PC-3 (cell line): Measurements from ENCODE around the gene WBP2NL. TPM values are rescaled to one million over a fixed set of nuclear protein-coding genes. Genes with fewer than 3 reads are reported as not detected.

Experiments
- ATAC-seq: fragments of 200-7000 bp; cut with Tn5 transposase; 2 replicates; pipeline ENCODE4 v1.9.1; 2020; ENCODE audit warnings: mild to moderate bottlenecking, moderate library complexity
- BruUV-seq: library from RNA; stranded (reverse); fragments of 400-500 nt; replicated peaks from 2 replicates; lab custom pipeline; 2021; lab: Mats Ljungman, UMichigan
- CTCF ChIA-PET: fragments of 300-600 bp; sonication (Branson Sonifier 250); formaldehyde crosslinking; loops from one replicate; lab custom pipeline; 2022; ENCODE audit warnings: antibody characterized with exemption; lab: Charles Lee
- POLR2A ChIA-PET: fragments of 300-600 bp; sonication (Branson Sonifier 250); formaldehyde crosslinking; loops from one replicate; lab custom pipeline; 2022; ENCODE audit warnings: antibody characterized with exemption; ENCODE audit not compliant: unreplicated experiment; lab: Charles Lee
- DNase-seq: peaks from one replicate; pipeline ENCODE4 v3.0.0-alpha.2; 2015
- H2AFZ ChIP-seq: fragments of 300-600 bp; sonication (generic); 2 replicates; pipeline ENCODE4 v1.6.0; 2016; ENCODE audit warnings: antibody characterized with exemption, low read length
- H3F3A ChIP-seq: fragments of 300-600 bp; sonication (generic); one replicate; pipeline ENCODE4 v1.6.0; 2017; ENCODE audit warnings: antibody characterized with exemption, low read length, control low read depth, mild to moderate bottlenecking; ENCODE audit not compliant: unreplicated experiment
- H3K27ac ChIP-seq: fragments of 300-600 bp; sonication (generic); 2 replicates; pipeline ENCODE4 v1.5.1; 2016; ENCODE audit warnings: mild to moderate bottlenecking, low read length
- H3K27me3 ChIP-seq: fragments of 300-600 bp; sonication (generic); 2 replicates; pipeline ENCODE4 v1.6.1; 2016; ENCODE audit warnings: low read length, mixed read lengths
- H3K36me3 ChIP-seq: fragments of 300-600 bp; sonication (generic); 2 replicates; pipeline ENCODE4 v1.6.1; 2016; ENCODE audit warnings: low read depth, mixed run types, low read length, mixed read lengths
- H3K4me1 ChIP-seq: fragments of 300-600 bp; sonication (generic); 2 replicates; pipeline ENCODE4 v1.5.1; 2016; ENCODE audit warnings: low read length; ENCODE audit not compliant: insufficient read depth
- H3K4me2 ChIP-seq: fragments of 300-600 bp; sonication (generic); 2 replicates; pipeline ENCODE4 v1.6.0; 2016; ENCODE audit warnings: low read length
- H3K4me3 ChIP-seq: fragments of 300-600 bp; sonication (generic); 2 replicates; pipeline ENCODE4 v1.5.1; 2016; ENCODE audit warnings: mild to moderate bottlenecking, low read length, mixed read lengths
- H3K79me2 ChIP-seq: fragments of 300-600 bp; sonication (generic); 2 replicates; pipeline ENCODE4 v1.6.1; 2017; ENCODE audit warnings: low read length, mixed read lengths
- H3K9ac ChIP-seq: fragments of 300-600 bp; sonication (generic); 2 replicates; pipeline ENCODE4 v1.6.0; 2016; ENCODE audit warnings: mild to moderate bottlenecking, low read length
- H3K9me2 ChIP-seq: fragments of 300-600 bp; sonication (generic); replicated peaks from 2 replicates; pipeline ENCODE4 v1.6.1; 2016; ENCODE audit warnings: mixed run types, low read length, mixed read lengths
- H3K9me3 ChIP-seq: fragments of 300-600 bp; sonication (generic); 2 replicates; pipeline ENCODE4 v1.6.1; 2016; ENCODE audit warnings: low read length, mixed read lengths
- H4K20me1 ChIP-seq: fragments of 300-600 bp; sonication (generic); 2 replicates; pipeline ENCODE4 v1.6.1; 2016; ENCODE audit warnings: low read length, mixed read lengths
- CTCF ChIP-seq: fragments of 300-600 bp; sonication (generic); conservative IDR thresholded peaks from 2 replicates; pipeline ENCODE4 v1.5.1; 2017; ENCODE audit warnings: antibody characterized with exemption, low read depth, mild to moderate bottlenecking, low read length
- EZH2 ChIP-seq: fragments of 300-600 bp; sonication (generic); IDR thresholded peaks from one replicate; pipeline ENCODE4 v1.6.1; 2017; ENCODE audit warnings: antibody characterized with exemption, mild to moderate bottlenecking, low read length; ENCODE audit not compliant: unreplicated experiment
- EZH2phosphoT487 ChIP-seq: fragments of 300-600 bp; sonication (generic); IDR thresholded peaks from 2 replicates; pipeline ENCODE4 v1.6.1; 2018; ENCODE audit warnings: mild to moderate bottlenecking, antibody characterized with exemption, low read length, borderline replicate concordance
- intact Hi-C: fragments of 100-400 bp; cut with micrococcal nuclease; formaldehyde crosslinking; loops from 2 replicates; pipeline ENCODE4 v1.9.0; 2023
- total RNA-seq: library from RNA; depleted of rRNA; stranded (reverse); fragments of >200 nt; gene quantifications from 2 replicates; pipeline ENCODE4 v1.2.3, GENCODE V29; 2014

The WBP2NL gene
- total RNA-seq, 1 experiment from 2014 or later: 0.33 TPM

GRCh38 chr22:41979423-41980250 lies 19.0 kb upstream of the WBP2NL start:
- DNase-seq (no peak), ATAC-seq (no peak)
- ChIA-PET CTCF (no interaction called here), POLR2A (no interaction called here)
- Histone ChIP-seq H3K79me2 (no peaks in the 10 kb centered on the region), H3K4me3 (no peak overlapping the region), H3K27me3 (peaks cover 16% of the 10 kb centered on the region), H3F3A (no peaks in the 10 kb centered on the region), H3K9me2 (no peaks in the 10 kb centered on the region), H3K9me3 (no peaks in the 10 kb centered on the region), H3K9ac (no peak overlapping the region), H4K20me1 (no peaks in the 10 kb centered on the region), H3K4me2 (no peak overlapping the region), H3K4me1 (no peaks in the 10 kb centered on the region), H3K36me3 (no peaks in the 10 kb centered on the region), H3K27ac (no peak overlapping the region), H2AFZ (no peak overlapping the region)
- intact Hi-C loops: no loop called here
- no peak for TF ChIP-seq EZH2phosphoT487
- no peak for TF ChIP-seq EZH2
- no peak for TF ChIP-seq CTCF
- BruUV-seq: no TSS peak

GRCh38 chr22:41982865-41983264 lies 15.7 kb upstream of the WBP2NL start:
- Histone ChIP-seq H3K4me1 (no peaks in the 10 kb centered on the region), H3K27ac (no peak overlapping the region), H3K4me3 (no peak overlapping the region), H3K4me2 (no peak overlapping the region), H3F3A (no peaks in the 10 kb centered on the region), H2AFZ (no peak overlapping the region), H3K9me3 (no peaks in the 10 kb centered on the region), H3K79me2 (no peaks in the 10 kb centered on the region), H3K36me3 (no peaks in the 10 kb centered on the region), H3K27me3 (no peaks in the 10 kb centered on the region), H3K9ac (no peak overlapping the region), H3K9me2 (no peaks in the 10 kb centered on the region), H4K20me1 (no peaks in the 10 kb centered on the region)
- no peak for TF ChIP-seq EZH2phosphoT487
- TF ChIP-seq EZH2: no peak
- TF ChIP-seq CTCF: no peak
- intact Hi-C loops: no loop called here
- DNase-seq (no peak), ATAC-seq (no peak)
- CTCF ChIA-PET: no interaction called here
- no TSS peak for BruUV-seq
- POLR2A ChIA-PET: no interaction called here
